HepG2 (cell line): ENCODE data around the gene PRKAR1A. TPM values are rescaled to one million over a fixed set of nuclear protein-coding genes. Genes with fewer than 3 reads are reported as not detected.

Source experiments
- ARID3A ChIP-seq: IDR thresholded peaks from 2 replicates; pipeline ENCODE4 v1.6.1; 2012; ENCODE audit warnings: low read depth, low read length, improper control_type of control experiment
- CBFB ChIP-seq: sonication (generic); formaldehyde crosslinking; IDR thresholded peaks from 2 replicates; pipeline ENCODE4 v1.4.0; 2020; ENCODE audit warnings: missing genetic modification reagents
- DPF2 ChIP-seq: sonication (generic); formaldehyde crosslinking; IDR thresholded peaks from 2 replicates; pipeline ENCODE4 v1.4.0; 2020; ENCODE audit warnings: mild to moderate bottlenecking, low read depth, missing genetic modification reagents, borderline replicate concordance
- EHMT2 ChIP-seq: fragments of 200-600 bp; sonication (generic); IDR thresholded peaks from 2 replicates; pipeline ENCODE4 v1.7.0; 2017; ENCODE audit warnings: antibody characterized with exemption, low read depth, low read length, borderline replicate concordance
- FOXO1 ChIP-seq: sonication (generic); formaldehyde crosslinking; IDR thresholded peaks from 2 replicates; pipeline ENCODE4 v1.4.0; 2020; ENCODE audit warnings: missing genetic modification reagents
- KAT8 ChIP-seq: IDR thresholded peaks from 2 replicates; pipeline ENCODE4 v1.6.1; 2016; ENCODE audit warnings: missing genetic modification reagents, missing compliant biosample characterization
- MLXIP ChIP-seq: sonication (generic); formaldehyde crosslinking; IDR thresholded peaks from 2 replicates; pipeline ENCODE4 v1.9.0; 2021; ENCODE audit warnings: missing genetic modification reagents, borderline replicate concordance
- PTBP1 ChIP-seq: fragments of 200-400 bp; formaldehyde crosslinking; IDR thresholded peaks from 2 replicates; pipeline ENCODE4 v1.6.1; 2018; ENCODE audit warnings: low read length, low read depth; ENCODE audit not compliant: poor library complexity, severe bottlenecking
- RCOR2 ChIP-seq: IDR thresholded peaks from 2 replicates; pipeline ENCODE4 v1.6.1; 2016; ENCODE audit warnings: missing biosample characterization, missing genetic modification reagents
- REXO4 ChIP-seq: sonication (generic); formaldehyde crosslinking; IDR thresholded peaks from 2 replicates; pipeline ENCODE4 v1.8.0; 2022; ENCODE audit warnings: missing genetic modification reagents, mild to moderate bottlenecking, borderline replicate concordance
- RFX3 ChIP-seq: IDR thresholded peaks from 2 replicates; pipeline ENCODE4 v1.6.1; 2016; ENCODE audit warnings: missing biosample characterization, missing genetic modification reagents
- TCF7 ChIP-seq: sonication (generic); IDR thresholded peaks from 2 replicates; pipeline ENCODE4 v1.6.1; 2016; ENCODE audit warnings: antibody characterized with exemption, low read depth
- THAP9 ChIP-seq: sonication (generic); formaldehyde crosslinking; IDR thresholded peaks from 2 replicates; pipeline ENCODE4; 2020; ENCODE audit warnings: missing genetic modification reagents, mild to moderate bottlenecking, borderline replicate concordance
- YEATS2 ChIP-seq: sonication (generic); formaldehyde crosslinking; IDR thresholded peaks from 2 replicates; pipeline ENCODE4 v1.4.0; 2020; ENCODE audit warnings: missing genetic modification reagents, borderline replicate concordance
- ZFP41 ChIP-seq: sonication (generic); formaldehyde crosslinking; IDR thresholded peaks from 2 replicates; pipeline ENCODE4 v1.4.0; 2020; ENCODE audit warnings: mild to moderate bottlenecking, missing genetic modification reagents, borderline replicate concordance
- ZFX ChIP-seq: sonication (generic); formaldehyde crosslinking; IDR thresholded peaks from 2 replicates; pipeline ENCODE4 v1.4.0; 2020; ENCODE audit warnings: mild to moderate bottlenecking, low read depth, missing genetic modification reagents, moderate library complexity
- ZGPAT ChIP-seq: IDR thresholded peaks from 2 replicates; pipeline ENCODE4 v1.6.1; 2016; ENCODE audit warnings: mild to moderate bottlenecking
- ZKSCAN5 ChIP-seq: sonication (generic); formaldehyde crosslinking; IDR thresholded peaks from 2 replicates; pipeline ENCODE4 v1.5.1; 2020; ENCODE audit warnings: mild to moderate bottlenecking, missing genetic modification reagents
- ZNF337 ChIP-seq: sonication (generic); formaldehyde crosslinking; IDR thresholded peaks from 2 replicates; pipeline ENCODE4 v1.5.1; 2020; ENCODE audit warnings: missing genetic modification reagents, low read depth, mild to moderate bottlenecking, borderline replicate concordance
- ZNF577 ChIP-seq: sonication (generic); formaldehyde crosslinking; IDR thresholded peaks from 2 replicates; pipeline ENCODE4 v1.4.0; 2020; ENCODE audit warnings: mild to moderate bottlenecking, low read depth, missing genetic modification reagents, borderline replicate concordance
- ZNF781 ChIP-seq: sonication (generic); formaldehyde crosslinking; IDR thresholded peaks from 2 replicates; pipeline ENCODE4 v1.5.1; 2020; ENCODE audit warnings: borderline replicate concordance, mild to moderate bottlenecking, missing genetic modification reagents; ENCODE audit errors: not compliant biosample characterization
- polyA plus RNA-seq, 8 experiments: library from polyadenylated mRNA; depleted of rRNA in 3 of 8; stranded (reverse) in 7 of 8; unstranded in 1 of 8; fragments of >200 nt; fragmentation: Illumina TruSeq in 4 of 8; extraction: Trizol in 4 of 8; gene quantifications; 2 replicates each; pipeline versions ENCODE4 v1.2.1 to v1.2.3, GENCODE V29; 2011 to 2016; ENCODE audit warnings: low read depth in 4 of 8, missing spikeins in 1 of 8, mixed read lengths in 1 of 8; ENCODE audit not compliant: insufficient read depth in 1 of 8
- total RNA-seq, 5 experiments: library from RNA; depleted of rRNA; stranded (reverse); fragments of >200 nt; fragmentation: Illumina TruSeq; extraction: Trizol; gene quantifications; 2 replicates each; pipeline ENCODE4 v1.2.3, GENCODE V29; 2016; ENCODE audit warnings: low read depth in 1 of 5

The PRKAR1A gene
- total and polyA plus RNA-seq, 2 of the 13 experiments (the other 11 are each of a cell fraction or from before 2014, with no cell fraction given): 265 to 266 TPM

GRCh38 chr17:68482576-68483041, 29.6 kb upstream of the PRKAR1A start (continued):
- TF ChIP-seq MLXIP (CRISPR knock-in tag) (no peak), RFX3 (CRISPR knock-in tag) (no peak), ZFX (peak; percentile 15; the same call in 1 of the 2 replicates), TCF7 (peak; percentile 91), ZNF577 (CRISPR knock-in tag) (no peak), ZKSCAN5 (CRISPR knock-in tag) (no peak), RCOR2 (CRISPR knock-in tag) (peak; percentile 68), KAT8 (CRISPR knock-in tag) (peak; percentile 41; the same call in 1 of the 2 replicates), ZFP41 (CRISPR knock-in tag) (no peak), YEATS2 (0 out of 2 replicates have a peak, but pooled peaks have one; percentile 10), FOXO1 (CRISPR knock-in tag) (peak; percentile 93), REXO4 (CRISPR knock-in tag) (no peak), PTBP1 (no peak), THAP9 (CRISPR knock-in tag) (no peak), DPF2 (CRISPR knock-in tag) (peak; percentile 72; the same call in 1 of the 2 replicates), CBFB (CRISPR knock-in tag) (peak; percentile 57; the same call in 1 of the 2 replicates), ZGPAT (CRISPR knock-in tag) (peak; percentile 74), EHMT2 (peak; percentile 32; the same call in 1 of the 2 replicates), ZNF781 (CRISPR knock-in tag) (no peak), ARID3A (peak; percentile 70), ZNF337 (CRISPR knock-in tag) (no peak)
